ENCODE data around the gene CACYBP.

DNA sequence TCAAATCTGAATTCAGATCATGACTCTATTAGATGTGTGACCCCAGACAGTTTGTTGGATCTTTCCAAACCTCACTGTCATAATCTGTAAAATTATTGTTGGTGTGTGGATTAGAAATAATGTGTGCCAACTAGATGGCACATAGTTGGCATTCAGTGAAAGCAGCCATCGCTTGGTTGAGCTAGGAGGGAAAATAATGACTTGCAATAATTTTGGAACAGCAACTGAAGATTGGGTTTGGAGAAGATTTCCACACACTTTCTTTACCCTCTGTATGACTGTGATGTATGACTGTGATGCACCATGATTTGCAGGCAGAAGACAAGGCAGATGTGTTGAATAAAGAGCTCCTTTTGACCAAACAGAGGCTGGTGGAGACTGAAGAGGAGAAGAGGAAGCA, 24.0 kb upstream of the CACYBP start:
- TF ChIP-seq CTCF (IDR thresholded peaks at IDR 0.05; ENCODE audit: extremely low read depth in 1 of 2, insufficient read depth in 1 of 2, low read depth in 1 of 2, low read length in 2 of 2) (no peak), POLR2A (IDR thresholded peaks at IDR 0.05; ENCODE audit: low read depth, low read length) (no peak), EZH2 (IDR thresholded peaks at IDR 0.05; ENCODE audit: borderline replicate concordance, low read depth, low read length, severe bottlenecking) (no peak), POLR2AphosphoS5 (IDR thresholded peaks at IDR 0.05; ENCODE audit: insufficient read depth, low read depth, low read length) (no peak)
- TF ChIP-seq, protein P1, sequence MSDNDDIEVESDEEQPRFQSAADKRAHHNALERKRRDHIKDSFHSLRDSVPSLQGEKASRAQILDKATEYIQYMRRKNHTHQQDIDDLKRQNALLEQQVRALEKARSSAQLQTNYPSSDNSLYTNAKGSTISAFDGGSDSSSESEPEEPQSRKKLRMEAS (IDR thresholded peaks at IDR 0.05; ENCODE audit: insufficient read depth, insufficient read length), result no peak
